GF-D8 (cell line): ENCODE results near the gene ZNF581.

ENCODE experiments used
- DNase-seq: peaks from one replicate; lab custom pipeline; 2025; lab: John Stamatoyannopoulos, UW

The ZNF581 gene

GRCh38 chr19:55680339-55681130 lies 37.1 kb downstream of the ZNF581 start:
- no peak for DNase-seq

GRCh38 chr19:55681131-55682092 lies 38.0 kb downstream of the ZNF581 start:
- no peak for DNase-seq

- DNase-seq, result no peak
These were observed 40.2 kb downstream of the ZNF581 start for GRCh38 chr19:55683449-55684261.

GRCh38 chr19:55684946-55685681 lies 41.7 kb downstream of the ZNF581 start:
- no peak for DNase-seq

GRCh38 chr19:55685776-55686175 lies 42.3 kb downstream of the ZNF581 start:
- no peak for DNase-seq

- DNase-seq, result no peak
These were observed 43.0 kb downstream of the ZNF581 start for GRCh38 chr19:55686311-55687050.

- DNase-seq, result no peak
These were observed 44.1 kb downstream of the ZNF581 start for GRCh38 chr19:55687281-55688201.

- no peak for DNase-seq
These were observed 45.2 kb downstream of the ZNF581 start for GRCh38 chr19:55688422-55689218.

GRCh38 chr19:55689411-55690108 lies 46.1 kb downstream of the ZNF581 start:
- DNase-seq, result no peak

GRCh38 chr19:55690109-55690768 lies 46.8 kb downstream of the ZNF581 start:
- DNase-seq, result no peak

- no peak for DNase-seq
These were observed 47.5 kb downstream of the ZNF581 start for GRCh38 chr19:55690769-55691545.

- no peak for DNase-seq
These were observed 48.4 kb downstream of the ZNF581 start for GRCh38 chr19:55691561-55692481.

GRCh38 chr19:55692681-55693081 lies 49.2 kb downstream of the ZNF581 start:
- DNase-seq, result no peak

GRCh38 chr19:55693336-55693974 lies 50.0 kb downstream of the ZNF581 start:
- no peak for DNase-seq

GRCh38 chr19:55694241-55694655 lies 50.8 kb downstream of the ZNF581 start:
- no peak for DNase-seq
